Natural killer cell (primary cell): Measurements from ENCODE around the gene LY6G6C. TPM values are rescaled to one million over a fixed set of nuclear protein-coding genes. Genes with fewer than 3 reads are reported as not detected.

ENCODE experiments used
- ATAC-seq, 3 donors: fragments of 150-1000 bp in 2 of 3; fragments of 200-7000 bp in 1 of 3; cut with Tn5 transposase; 1 replicate in 1 of 3; 2 replicates in 2 of 3; pipeline ENCODE4 v1.10.0; 2021; ENCODE audit warnings: mild to moderate bottlenecking in 2 of 3, moderate library complexity in 2 of 3
- DNase-seq, 2 donors: peaks; one replicate each; pipeline versions ENCODE4 v3.0.0 to v3.0.0-alpha.2; 2013 to 2021; ENCODE audit warnings: mixed read lengths in 1 of 2
- H3K27ac ChIP-seq: one replicate; pipeline ENCODE4 v1.5.1; 2013; ENCODE audit warnings: mild to moderate bottlenecking, low read length
- H3K27me3 ChIP-seq: one replicate; pipeline ENCODE4 v1.6.1; 2013; ENCODE audit warnings: low read length; ENCODE audit not compliant: control insufficient read depth, insufficient read depth
- H3K36me3 ChIP-seq: one replicate; pipeline ENCODE4 v1.6.1; 2013; ENCODE audit warnings: low read length; ENCODE audit not compliant: control insufficient read depth, insufficient read depth
- H3K4me1 ChIP-seq: one replicate; pipeline ENCODE4 v1.6.1; 2013; ENCODE audit warnings: low read length; ENCODE audit not compliant: control insufficient read depth, insufficient read depth
- H3K4me3 ChIP-seq: one replicate; pipeline ENCODE4 v1.5.1; 2013; ENCODE audit warnings: low read length
- H3K9me3 ChIP-seq: one replicate; pipeline ENCODE4 v1.6.1; 2013; ENCODE audit warnings: low read length; ENCODE audit not compliant: control insufficient read depth, insufficient read depth
- H3K27ac Mint-ChIP-seq, 2 donors: one replicate each; pipeline ENCODE4 v1.8.0; 2022; ENCODE audit warnings: mild to moderate bottlenecking in 2 of 2, mixed read lengths in 2 of 2, moderate library complexity in 1 of 2
- H3K27me3 Mint-ChIP-seq, 2 donors: one replicate each; pipeline ENCODE4 v1.8.0; 2022; ENCODE audit warnings: low read depth in 2 of 2, mixed read lengths in 2 of 2
- H3K36me3 Mint-ChIP-seq: one replicate; pipeline ENCODE4 v1.8.0; 2022; ENCODE audit warnings: mixed read lengths
- H3K4me1 Mint-ChIP-seq, 2 donors: one replicate each; pipeline ENCODE4 v1.8.0; 2022; ENCODE audit warnings: mixed read lengths in 2 of 2
- H3K4me3 Mint-ChIP-seq: one replicate; pipeline ENCODE4 v1.8.0; 2022; ENCODE audit warnings: mild to moderate bottlenecking, moderate library complexity, mixed read lengths
- H3K9me3 Mint-ChIP-seq, 2 donors: one replicate each; pipeline ENCODE4 v1.8.0; 2022; ENCODE audit warnings: mixed read lengths in 2 of 2
- CTCF ChIP-seq: fragments of 200-600 bp; IDR thresholded peaks from one replicate; pipeline ENCODE4 v1.8.0; 2022; ENCODE audit warnings: antibody characterized with exemption
- WGBS: methylation state at CpG from one replicate; pipeline ENCODE4 v1.1.7; 2013; ENCODE audit warnings: missing lambda C conversion rate; ENCODE audit not compliant: insufficient coverage; 5-methylcytosine and 5-hydroxymethylcytosine counted together
- intact Hi-C: fragments of 100-400 bp; cut with micrococcal nuclease; formaldehyde crosslinking; loops from one replicate; pipeline ENCODE4 v1.14.2; 2022
- total RNA-seq, 4 donors: library from RNA; stranded (reverse); fragments of 120-200 nt in 1 of 4; gene quantifications; one replicate each; pipeline versions ENCODE4 v1.2.3 to v1.2.4, GENCODE V29; 2013 to 2022

LY6G6C gene
- total RNA-seq, 3 donors from 2014 or later (not counting 1 experiment from before 2014, with no cell fraction given) = not detected

- ATAC-seq = no peak
- no peak overlapping the region for H3K4me3 ChIP-seq
- Mint-ChIP-seq H3K27me3 (no peaks in the 10 kb centered on the region), H3K27ac (no peak overlapping the region), H3K9me3 (no peaks in the 10 kb centered on the region), H3K4me3 (no peak overlapping the region), H3K4me1 (peaks cover 6 to 28% of the 10 kb centered on the region in 2 donors), H3K36me3 (no peaks in the 10 kb centered on the region)
- DNase-seq = no peak
- no peak overlapping the region for H3K27ac ChIP-seq
- WGBS = 96% methylated on average over 18 of the region's 18 CpGs
- no peaks in the 10 kb centered on the region for H3K9me3 ChIP-seq
- intact Hi-C loops = loop anchor here (1.0 kb wide), 1 partner anchor 39 kb away; the partner anchor contains the start of gene DDAH2
- H3K27me3 ChIP-seq = no peaks in the 10 kb centered on the region
- no peaks in the 10 kb centered on the region for H3K36me3 ChIP-seq
- peaks cover 33% of the 10 kb centered on the region for H3K4me1 ChIP-seq
- TF ChIP-seq CTCF = no peak
Measured at GRCh38 chr6:31768363-31769257, 47.1 kb upstream of the LY6G6C start.

GRCh38 chr6:31767096-31767645 is 45.6 kb upstream of the LY6G6C start:
- Mint-ChIP-seq H3K9me3 (no peaks in the 10 kb centered on the region), H3K36me3 (no peaks in the 10 kb centered on the region), H3K27me3 (no peaks in the 10 kb centered on the region), H3K4me1 (peaks cover 6 to 23% of the 10 kb centered on the region in 2 donors), H3K4me3 (no peak overlapping the region), H3K27ac (no peak overlapping the region)
- H3K27me3 ChIP-seq = no peaks in the 10 kb centered on the region
- no peak for TF ChIP-seq CTCF
- H3K9me3 ChIP-seq = no peaks in the 10 kb centered on the region
- no peak overlapping the region for H3K4me3 ChIP-seq
- 93% methylated on average over 6 of the region's 6 CpGs for WGBS
- no peak for DNase-seq
- H3K36me3 ChIP-seq = no peaks in the 10 kb centered on the region
- H3K4me1 ChIP-seq = peaks cover 19% of the 10 kb centered on the region
- ATAC-seq = no peak
- intact Hi-C loops = no loop called here
- H3K27ac ChIP-seq = no peak overlapping the region

- 90% methylated on average over 42 of the region's 42 CpGs for WGBS
- Histone ChIP-seq H3K9me3 (no peaks in the 10 kb centered on the region), H3K36me3 (peaks cover 3% of the 10 kb centered on the region), H3K4me1 (peaks cover 10% of the 10 kb centered on the region), H3K27me3 (no peaks in the 10 kb centered on the region), H3K27ac (no peak overlapping the region), H3K4me3 (no peak overlapping the region)
- no peak overlapping the region for H3K4me3 Mint-ChIP-seq
- H3K4me1 Mint-ChIP-seq = peaks cover 6 to 19% of the 10 kb centered on the region in 2 donors
- H3K27me3 Mint-ChIP-seq = no peaks in the 10 kb centered on the region
- intact Hi-C loops = no loop called here
- TF ChIP-seq CTCF = no peak
- H3K9me3 Mint-ChIP-seq = no peaks in the 10 kb centered on the region
- no peak overlapping the region for H3K27ac Mint-ChIP-seq
- DNase-seq (no peak), ATAC-seq (no peak)
- no peaks in the 10 kb centered on the region for H3K36me3 Mint-ChIP-seq
Measured at GRCh38 chr6:31765910-31766794, 44.6 kb upstream of the LY6G6C start.
